Measurements from ENCODE around the gene CPXM2.

Gene CPXM2

GRCh38 chr10:123868038-123869019 is 23.3 kb downstream of the CPXM2 start:
- DNase-seq = no peak

- DNase-seq = no peak
These were observed 25.7 kb downstream of the CPXM2 start for GRCh38 chr10:123865880-123866279.

- no peak for DNase-seq
These were observed 26.3 kb downstream of the CPXM2 start for GRCh38 chr10:123865350-123865749.

- no peak for DNase-seq
These were observed 26.7 kb downstream of the CPXM2 start for GRCh38 chr10:123864923-123865322.

- no peak for DNase-seq
These were observed 27.7 kb downstream of the CPXM2 start for GRCh38 chr10:123863721-123864482.

DNA sequence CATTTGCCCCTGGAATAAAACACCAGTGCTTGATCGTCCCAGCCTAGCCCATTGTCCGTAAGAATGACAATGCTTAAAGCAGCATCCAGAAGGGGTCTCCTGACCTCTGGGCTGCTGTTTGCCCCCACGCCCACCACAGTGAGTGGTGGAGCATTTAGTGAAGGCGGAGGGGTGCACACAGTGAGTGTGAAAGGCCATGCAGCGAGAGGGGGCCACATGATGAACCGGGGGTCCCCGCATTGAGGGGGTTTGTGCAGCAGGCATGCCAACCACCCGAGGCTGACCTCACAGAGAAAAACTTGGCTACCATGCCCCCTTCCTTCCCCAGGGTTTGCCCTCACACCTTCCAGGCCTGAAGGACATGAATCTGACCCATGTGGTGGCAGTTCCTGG is 28.4 kb downstream of the CPXM2 start:
- DNase-seq = no peak

DNA sequence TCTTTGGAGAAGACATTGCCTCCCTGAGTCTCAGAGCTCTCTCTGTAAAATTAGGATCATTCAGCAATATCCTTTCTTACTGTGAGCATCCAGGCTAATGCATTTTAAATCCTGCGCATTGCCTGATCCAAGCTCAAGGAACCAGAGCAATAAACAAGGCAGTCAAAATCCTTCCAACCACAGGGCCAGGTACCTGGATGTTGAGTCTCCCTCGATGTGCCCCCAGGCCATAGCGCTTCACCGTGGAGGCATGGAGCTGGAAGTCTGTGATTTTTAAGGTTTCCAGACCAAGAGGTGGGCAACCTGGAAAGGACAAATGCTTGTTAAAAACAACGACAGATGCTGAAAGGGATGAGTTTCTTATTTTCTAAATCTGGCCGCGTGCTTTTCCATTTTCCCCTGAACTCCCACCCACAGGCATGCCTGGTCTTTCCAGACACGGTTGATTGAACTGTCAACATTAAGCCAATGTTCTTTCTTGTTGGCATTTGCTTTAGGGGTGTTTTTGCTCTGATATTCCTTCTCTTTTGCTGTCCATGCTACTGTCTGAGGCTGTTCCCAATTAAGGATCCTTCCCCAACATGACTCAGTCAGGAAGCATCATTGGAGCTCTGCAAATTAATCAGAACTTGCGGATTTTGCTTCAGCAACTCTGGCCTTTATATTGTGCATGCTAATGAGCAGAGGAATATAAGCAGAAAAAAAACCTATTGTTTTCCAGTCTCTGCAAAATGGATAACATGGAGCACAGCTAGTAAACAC is 29.0 kb downstream of the CPXM2 start:
- DNase-seq = no peak

DNA sequence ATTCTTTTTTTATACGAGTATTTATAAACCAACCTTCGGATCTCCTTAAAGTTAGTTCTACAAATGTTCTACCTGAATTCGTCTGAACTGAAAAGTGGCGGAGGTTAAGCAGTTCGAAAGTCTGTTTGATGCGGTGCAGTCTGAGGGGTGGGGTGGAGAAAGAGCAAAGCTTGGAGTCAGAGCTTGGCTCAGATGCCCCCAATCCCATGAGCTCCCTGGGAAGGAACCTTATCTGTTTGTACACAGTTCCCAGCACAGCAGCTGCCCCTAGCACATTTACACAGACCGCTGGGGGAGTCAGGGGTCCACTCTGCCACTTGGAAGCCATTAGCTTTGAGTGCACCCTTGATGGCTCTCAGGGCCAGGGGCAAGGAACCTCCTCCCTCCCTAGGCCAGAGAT is 30.8 kb downstream of the CPXM2 start:
- DNase-seq = no peak

DNA sequence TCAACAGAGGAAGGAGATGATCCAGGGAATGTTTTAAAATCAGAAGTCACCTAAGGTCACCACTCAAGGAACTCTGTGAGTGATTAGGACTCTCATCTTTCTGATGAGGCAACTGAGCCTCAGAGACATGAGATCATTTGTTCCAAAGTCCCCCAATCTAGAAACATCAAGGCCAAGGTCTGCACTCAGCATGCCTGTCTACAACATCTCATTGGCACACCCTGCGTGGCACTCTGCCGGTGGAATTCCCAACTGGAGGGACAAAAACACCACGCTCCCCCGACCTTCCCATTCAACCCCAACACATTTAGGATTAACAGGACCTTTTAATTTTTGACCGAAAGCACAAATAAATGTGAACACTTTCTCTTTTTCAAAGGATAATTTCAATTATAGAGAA is 31.4 kb downstream of the CPXM2 start:
- no peak for DNase-seq

GRCh38 chr10:123859653-123860050 is 32.0 kb downstream of the CPXM2 start:
- no peak for DNase-seq

DNA sequence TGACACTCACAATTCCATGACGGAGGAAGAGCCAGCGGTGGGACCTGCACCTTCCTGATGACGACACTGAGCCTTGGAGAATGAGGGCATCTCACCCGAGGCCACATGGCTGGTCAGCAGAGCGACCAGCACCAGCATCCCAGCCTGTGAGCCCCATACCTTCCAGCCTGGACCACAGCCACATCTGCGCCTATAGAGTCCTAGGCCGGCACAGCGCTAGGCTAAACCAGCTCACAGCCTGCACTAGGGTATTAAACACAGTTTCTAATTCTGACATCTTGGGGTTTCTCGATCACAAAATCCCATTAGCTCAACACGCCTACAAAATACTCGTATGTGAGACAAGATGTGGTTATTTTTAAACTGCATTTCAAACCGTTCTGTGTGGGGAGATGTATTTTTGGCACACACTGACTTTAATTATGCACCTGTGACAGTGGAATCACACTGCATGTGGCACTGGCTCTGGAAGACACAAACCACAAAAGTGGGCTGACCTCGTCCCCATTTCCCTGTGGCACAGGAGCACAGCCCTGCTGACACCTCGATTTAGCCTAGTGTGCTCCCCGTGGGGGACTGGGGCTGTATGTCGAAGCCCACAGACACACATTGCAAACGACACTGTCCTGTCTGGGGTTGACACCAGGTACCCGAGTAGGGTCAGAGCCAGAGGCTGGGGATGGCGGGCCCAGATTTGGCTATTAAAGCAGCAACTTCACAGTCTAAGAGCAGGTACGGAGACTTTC is 32.5 kb downstream of the CPXM2 start:
- DNase-seq = no peak

GRCh38 chr10:123858077-123858681 is 33.4 kb downstream of the CPXM2 start:
- no peak for DNase-seq

DNA sequence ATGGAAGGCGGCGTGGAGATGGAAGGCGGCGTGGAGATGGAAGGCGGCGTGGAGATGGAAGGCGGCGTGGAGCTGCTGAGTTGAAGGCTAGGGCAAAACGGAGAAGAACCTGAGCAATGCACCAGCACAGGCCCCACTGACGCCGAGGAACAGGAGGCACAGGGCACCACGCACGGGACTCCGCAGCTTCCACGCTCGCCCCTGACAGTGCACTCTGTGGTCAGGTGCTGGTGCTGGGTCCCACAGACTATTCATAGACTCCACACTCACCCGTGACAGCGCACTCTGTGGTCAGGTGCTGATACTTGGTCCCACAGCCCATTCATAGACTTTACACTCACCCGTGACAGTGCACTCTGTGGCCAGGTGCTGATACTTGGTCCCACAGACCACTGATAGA is 34.0 kb downstream of the CPXM2 start:
- DNase-seq = no peak

DNA sequence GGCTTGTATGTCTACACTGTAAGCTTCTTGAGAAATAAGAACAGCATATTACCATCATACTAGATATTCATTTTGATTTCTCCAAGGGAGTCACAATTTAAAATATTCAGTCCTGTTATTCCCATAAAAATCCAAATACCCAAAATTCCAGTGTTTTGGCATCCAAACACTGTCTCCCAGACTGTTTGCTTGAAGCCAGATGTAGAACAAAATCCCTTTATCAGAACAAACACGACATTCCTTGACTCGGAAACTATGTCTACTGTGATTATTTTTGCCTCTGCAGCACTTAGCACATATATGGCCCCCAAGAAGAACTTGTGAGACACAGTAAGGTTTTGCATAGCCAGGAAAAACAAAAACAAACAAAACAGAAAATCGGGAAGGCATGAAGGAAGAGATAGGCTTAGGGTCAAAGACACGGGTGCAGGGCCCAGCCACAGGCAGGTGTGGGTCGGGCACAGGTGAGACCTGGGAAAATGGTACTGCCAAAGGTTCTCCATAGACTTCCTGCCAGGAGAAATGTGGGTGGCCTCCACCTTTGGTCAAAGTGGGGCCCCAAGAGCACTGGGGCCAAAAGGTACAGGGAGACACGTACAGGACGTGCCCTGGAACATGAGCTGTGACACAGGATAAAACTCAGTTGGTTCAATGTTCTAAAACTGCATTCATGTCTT is 36.5 kb downstream of the CPXM2 start:
- no peak for DNase-seq

- DNase-seq = no peak
These were observed 37.1 kb downstream of the CPXM2 start for GRCh38 chr10:123854498-123854897.

- DNase-seq = no peak
These were observed 37.6 kb downstream of the CPXM2 start for GRCh38 chr10:123854003-123854402.

- DNase-seq = no peak
These were observed 39.1 kb downstream of the CPXM2 start for GRCh38 chr10:123852411-123852951.

GRCh38 chr10:123848564-123849457 is 42.8 kb downstream of the CPXM2 start:
- no peak for DNase-seq

- no peak for DNase-seq
These were observed 43.7 kb downstream of the CPXM2 start for GRCh38 chr10:123847686-123848432.

All from SIG-M5 (cell line).